Endothelial cell of umbilical vein (primary cell): ENCODE results near the gene ESPN. TPM values are rescaled to one million over a fixed set of nuclear protein-coding genes. Genes with fewer than 3 reads are reported as not detected.

Experiments
- BruUV-seq: library from RNA; stranded (reverse); fragments of 400-500 nt; replicated peaks from 2 replicates; lab custom pipeline; 2021; lab: Mats Ljungman, UMichigan
- CTCF ChIA-PET: fragments of 300-600, 350-600 bp; sonication (Branson Sonifier 250); formaldehyde crosslinking; loops from one replicate; lab custom pipeline; 2021; ENCODE audit warnings: antibody characterized with exemption, inconsistent platforms; lab: Charles Lee
- POLR2A ChIA-PET: fragments of 300-600, 350-600 bp; sonication (Branson Sonifier 250); formaldehyde crosslinking; loops from one replicate; lab custom pipeline; 2021; ENCODE audit warnings: antibody characterized with exemption, inconsistent platforms; lab: Charles Lee
- DNase-seq: peaks from one replicate; pipeline ENCODE4 v3.0.0-alpha.2; 2011; ENCODE audit warnings: low read depth, low spot score
- FAIRE-seq: peaks from 2 replicates; lab custom pipeline; 2011; peaks lifted over from hg19 to GRCh38; lab: Jason Lieb, UNC
- H2AFZ ChIP-seq: 2 replicates; pipeline ENCODE4 v1.6.0; 2012; ENCODE audit warnings: low read depth, low read length, control low read depth, inconsistent platforms
- H3K27ac ChIP-seq: 2 replicates; pipeline ENCODE4 v1.5.1; 2011; ENCODE audit warnings: low read depth, mild to moderate bottlenecking, control low read depth, low read length, moderate library complexity; ENCODE audit not compliant: insufficient read depth
- H3K27me3 ChIP-seq, 2 experiments: 2 replicates each; pipeline versions ENCODE4 v1.6.0 to v1.6.1; 2011; ENCODE audit warnings: low read length in 2 of 2, mixed read lengths in 1 of 2; ENCODE audit not compliant: control insufficient read depth in 2 of 2, insufficient read depth in 2 of 2
- H3K36me3 ChIP-seq, 2 experiments: 2 replicates in 1 of 2; 3 replicates in 1 of 2; pipeline ENCODE4 v1.5.1; 2011; ENCODE audit warnings: low read length in 2 of 2, mild to moderate bottlenecking in 1 of 2, moderate library complexity in 1 of 2; ENCODE audit not compliant: control insufficient read depth in 2 of 2, insufficient read depth in 2 of 2; ENCODE audit errors: extremely low read depth in 1 of 2
- H3K4me1 ChIP-seq: 3 replicates; pipeline ENCODE4 v1.5.1; 2011; ENCODE audit warnings: mild to moderate bottlenecking, low read length; ENCODE audit not compliant: control insufficient read depth, insufficient read depth; ENCODE audit errors: extremely low read depth
- H3K4me2 ChIP-seq: 2 replicates; pipeline ENCODE4 v1.6.1; 2011; ENCODE audit warnings: low read length, control low read depth, mixed read lengths; ENCODE audit not compliant: insufficient read depth
- H3K4me3 ChIP-seq, 3 experiments: fragments of 200-600 bp in 1 of 3; sonication (generic), shearing (Covaris generic) in 1 of 3; replicated peaks in 1 of 3; 2 replicates each; pipeline ENCODE4 v1.5.1; 2011 to 2016; ENCODE audit warnings: control low read depth in 3 of 3, low read length in 3 of 3, mild to moderate bottlenecking in 2 of 3, inconsistent platforms in 1 of 3, low read depth in 1 of 3, moderate library complexity in 1 of 3; ENCODE audit not compliant: insufficient read depth in 1 of 3
- H3K79me2 ChIP-seq: 2 replicates; pipeline ENCODE4 v1.6.0; 2012; ENCODE audit warnings: low read length, inconsistent platforms; ENCODE audit not compliant: control insufficient read depth, insufficient read depth
- H3K9ac ChIP-seq: replicated peaks from 2 replicates; pipeline ENCODE3; 2011; ENCODE audit warnings: low read length, control low read depth; ENCODE audit not compliant: insufficient read depth; ENCODE audit errors: extremely low read depth
- H3K9me1 ChIP-seq: replicated peaks from 3 replicates; pipeline ENCODE4 v1.6.0; 2011; ENCODE audit warnings: mild to moderate bottlenecking, low read length; ENCODE audit not compliant: control insufficient read depth, insufficient read depth; ENCODE audit errors: extremely low read depth
- H3K9me3 ChIP-seq: replicated peaks from 2 replicates; pipeline ENCODE4 v1.5.1; 2012; ENCODE audit warnings: low read length, inconsistent platforms; ENCODE audit not compliant: control insufficient read depth, insufficient read depth
- H4K20me1 ChIP-seq: replicated peaks from 2 replicates; pipeline ENCODE3; 2011; ENCODE audit warnings: mild to moderate bottlenecking, low read length; ENCODE audit not compliant: control insufficient read depth, insufficient read depth; ENCODE audit errors: extremely low read depth
- EZH2 ChIP-seq: IDR thresholded peaks from 2 replicates; pipeline ENCODE4 v1.6.1; 2012; ENCODE audit warnings: borderline replicate concordance, low read depth, mild to moderate bottlenecking, moderate library complexity, low read length, inconsistent platforms; ENCODE audit not compliant: severe bottlenecking
- FOS ChIP-seq: IDR thresholded peaks from 2 replicates; pipeline ENCODE4 v1.6.1; 2011; ENCODE audit warnings: mild to moderate bottlenecking, low read length, moderate library complexity, borderline replicate concordance; ENCODE audit not compliant: insufficient read depth
- GATA2 ChIP-seq: IDR thresholded peaks from 2 replicates; pipeline ENCODE4 v1.7.0; 2011; ENCODE audit warnings: low read depth, mild to moderate bottlenecking, moderate library complexity, mixed read lengths, low read length; ENCODE audit not compliant: insufficient read length, insufficient read depth
- JUN ChIP-seq: IDR thresholded peaks from 2 replicates; pipeline ENCODE4 v1.6.1; 2011; ENCODE audit warnings: borderline replicate concordance, low read depth; ENCODE audit not compliant: insufficient read length, insufficient read depth
- MYC ChIP-seq: IDR thresholded peaks from one replicate; pipeline ENCODE4 v1.6.1; 2011; ENCODE audit warnings: mild to moderate bottlenecking, low read depth, low read length
- POLR2A ChIP-seq: IDR thresholded peaks from 2 replicates; pipeline ENCODE4 v1.6.1; 2012; ENCODE audit warnings: low read depth, mild to moderate bottlenecking, control low read depth, low read length
- POLR2AphosphoS5 ChIP-seq: IDR thresholded peaks from 2 replicates; pipeline ENCODE4 v1.6.1; 2012; ENCODE audit warnings: low read depth, mild to moderate bottlenecking, control low read depth, low read length, moderate library complexity; ENCODE audit not compliant: insufficient read depth
- dilution Hi-C: fragments of 300-500 bp; cut with MboI; formaldehyde crosslinking; loops from one replicate; pipeline ENCODE4 v1.15.0; 2019; ENCODE audit warnings: low sequenced_read_pairs; ENCODE audit not compliant: extremely low pct_ligation_motif_present
- intact Hi-C: fragments of 100-400 bp; cut with micrococcal nuclease; formaldehyde crosslinking; loops from one replicate; pipeline ENCODE4 v1.10.0; 2022
- polyA plus RNA-seq, 4 experiments: library from polyadenylated mRNA; depleted of rRNA in 3 of 4; stranded (reverse) in 3 of 4; unstranded in 1 of 4; fragments of >200 nt; gene quantifications; 2 replicates each; pipeline versions ENCODE4 v1.2.1 to v1.2.3, GENCODE V29; 2011 to 2012; ENCODE audit warnings: missing spikeins in 1 of 4
- total RNA-seq: library from RNA; stranded (reverse); gene quantifications from 2 replicates; pipeline ENCODE4 v1.2.3, GENCODE V29; 2021
- TF ChIP-seq, protein P1 (sequence below): IDR thresholded peaks from 2 replicates; pipeline ENCODE4 v1.6.1; 2011; ENCODE audit not compliant: insufficient read depth, insufficient read length
- TF ChIP-seq, protein P2 (sequence below), 2 donors: IDR thresholded peaks; 1 replicate in 1 of 2; 2 replicates in 1 of 2; pipeline ENCODE4 v1.5.1; 2011; ENCODE audit warnings: low read length in 2 of 2, mild to moderate bottlenecking in 2 of 2, moderate library complexity in 2 of 2, control low read depth in 1 of 2, inconsistent platforms in 1 of 2, low read depth in 1 of 2; ENCODE audit not compliant: insufficient read depth in 1 of 2; ENCODE audit errors: extremely low read depth in 1 of 2

ESPN gene
- total and polyA plus RNA-seq, 2 donors (not counting 3 experiments of a cell fraction or from before 2014, with no cell fraction given): 0.54 to 0.71 TPM

DNA sequence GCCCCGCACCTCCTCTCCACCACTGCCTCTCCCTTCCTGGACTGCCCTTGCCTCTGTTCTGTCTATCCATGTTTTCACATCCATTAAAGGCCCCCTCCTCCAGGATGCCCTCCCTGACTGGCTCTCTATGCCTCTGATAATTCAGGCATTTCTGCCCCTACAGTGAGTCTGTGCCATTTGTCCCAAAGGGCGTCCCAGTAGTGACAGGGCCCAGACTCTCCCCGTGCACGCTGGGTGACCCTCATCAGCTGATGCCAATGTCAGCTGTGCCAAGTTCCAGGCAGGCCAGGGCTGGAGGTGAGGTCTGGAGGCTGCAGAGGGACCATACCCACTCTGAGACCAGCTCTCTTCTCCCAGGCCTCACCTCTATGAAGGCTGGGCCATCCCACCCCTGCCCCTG is 70.1 kb downstream of the ESPN start:
- ChIA-PET POLR2A (no interaction called here), CTCF (interaction anchor here (1.5 to 10.9 kb wide), 2 partner anchors 8 to 29 kb away, joined by 6 to 113 read pairs; no protein-coding TSS in a partner anchor)
- H3K9me1 ChIP-seq: no peaks in the 10 kb centered on the region
- no peaks in the 10 kb centered on the region for H3K36me3 ChIP-seq
- no peak overlapping the region for H2AFZ ChIP-seq
- no peaks in the 10 kb centered on the region for H3K9me3 ChIP-seq
- dilution Hi-C loops (no loop called here), intact Hi-C loops (loop anchor here (10.0 kb wide), 1 partner anchor 290 kb away; the partner anchor contains the start of gene CAMTA1)
- no peaks in the 10 kb centered on the region for H3K79me2 ChIP-seq
- FAIRE-seq (no peak), DNase-seq (no peak)
- no peak overlapping the region for H3K27ac ChIP-seq
- no peaks in the 10 kb centered on the region for H3K27me3 ChIP-seq
- TF ChIP-seq POLR2A (no peak), JUN (no peak), POLR2AphosphoS5 (no peak), EZH2 (no peak), MYC (no peak), FOS (no peak), GATA2 (no peak)
- TF ChIP-seq, protein P1, sequence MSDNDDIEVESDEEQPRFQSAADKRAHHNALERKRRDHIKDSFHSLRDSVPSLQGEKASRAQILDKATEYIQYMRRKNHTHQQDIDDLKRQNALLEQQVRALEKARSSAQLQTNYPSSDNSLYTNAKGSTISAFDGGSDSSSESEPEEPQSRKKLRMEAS: no peak
- TF ChIP-seq, protein P2, sequence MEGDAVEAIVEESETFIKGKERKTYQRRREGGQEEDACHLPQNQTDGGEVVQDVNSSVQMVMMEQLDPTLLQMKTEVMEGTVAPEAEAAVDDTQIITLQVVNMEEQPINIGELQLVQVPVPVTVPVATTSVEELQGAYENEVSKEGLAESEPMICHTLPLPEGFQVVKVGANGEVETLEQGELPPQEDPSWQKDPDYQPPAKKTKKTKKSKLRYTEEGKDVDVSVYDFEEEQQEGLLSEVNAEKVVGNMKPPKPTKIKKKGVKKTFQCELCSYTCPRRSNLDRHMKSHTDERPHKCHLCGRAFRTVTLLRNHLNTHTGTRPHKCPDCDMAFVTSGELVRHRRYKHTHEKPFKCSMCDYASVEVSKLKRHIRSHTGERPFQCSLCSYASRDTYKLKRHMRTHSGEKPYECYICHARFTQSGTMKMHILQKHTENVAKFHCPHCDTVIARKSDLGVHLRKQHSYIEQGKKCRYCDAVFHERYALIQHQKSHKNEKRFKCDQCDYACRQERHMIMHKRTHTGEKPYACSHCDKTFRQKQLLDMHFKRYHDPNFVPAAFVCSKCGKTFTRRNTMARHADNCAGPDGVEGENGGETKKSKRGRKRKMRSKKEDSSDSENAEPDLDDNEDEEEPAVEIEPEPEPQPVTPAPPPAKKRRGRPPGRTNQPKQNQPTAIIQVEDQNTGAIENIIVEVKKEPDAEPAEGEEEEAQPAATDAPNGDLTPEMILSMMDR (IDR thresholded peaks at IDR 0.05; ENCODE audit: extremely low read depth in 1 of 2, insufficient read depth in 1 of 2, low read depth in 1 of 2, low read length in 2 of 2): no peak
- no peak overlapping the region for H3K9ac ChIP-seq
- no peak overlapping the region for H3K4me3 ChIP-seq
- H3K4me1 ChIP-seq: peaks cover 45% of the 10 kb centered on the region
- H3K4me2 ChIP-seq: no peak overlapping the region
- no peaks in the 10 kb centered on the region for H4K20me1 ChIP-seq
- BruUV-seq: no TSS peak
